ENCODE data around the gene ZFP92. TPM values are rescaled to one million over a fixed set of nuclear protein-coding genes. Genes with fewer than 3 reads are reported as not detected.

The ZFP92 gene
- total and polyA plus RNA-seq, 3 donors from 2014 or later, result 2.1 to 3.4 (median 2.2) TPM

DNA sequence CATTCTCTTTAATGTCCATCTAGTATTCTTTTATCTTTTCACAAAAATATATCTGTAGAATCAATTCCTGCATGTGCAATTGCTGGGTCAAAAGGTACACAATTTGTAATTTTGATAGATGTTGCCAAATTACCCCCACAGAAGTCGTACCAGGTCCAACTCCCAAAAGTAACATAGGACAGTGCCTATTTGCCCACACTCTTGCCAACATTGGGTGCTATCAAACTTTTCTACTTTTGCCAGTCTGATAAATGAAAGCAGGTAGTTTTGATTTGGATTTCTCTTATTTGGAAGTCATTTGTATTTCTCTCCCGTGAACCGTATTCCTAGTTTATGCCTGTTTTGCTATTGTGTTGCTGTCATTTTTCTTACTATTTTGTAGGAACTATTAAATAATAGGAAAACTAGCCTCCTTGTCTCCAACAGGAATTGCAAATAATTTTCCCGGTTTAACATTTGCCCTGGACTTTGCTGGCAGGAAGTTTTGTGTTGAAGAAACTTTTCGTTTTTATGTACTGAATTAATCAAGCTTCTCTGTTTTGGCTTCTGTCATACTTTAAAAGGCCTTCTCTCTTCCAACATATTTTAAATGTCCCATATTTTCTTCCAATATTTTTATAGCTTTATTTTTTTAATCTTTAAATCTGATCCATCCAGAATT lies 44.3 kb upstream of the ZFP92 start:
- 56 to 60% methylated on average over 5 of the region's 5 CpGs for WGBS, 2 donors
- H3K27me3 ChIP-seq, result no peaks in the 10 kb centered on the region
- intact Hi-C loops (cut with DNase I; ENCODE audit: low total_unique reads), result no loop called here
- H3K27ac ChIP-seq, result no peak overlapping the region
- H3K36me3 ChIP-seq (ENCODE audit: low read depth, missing control alignments), result no peaks in the 10 kb centered on the region
- no peaks in the 10 kb centered on the region for H3K9me3 ChIP-seq
- peaks cover 6% of the 10 kb centered on the region for H3K4me1 ChIP-seq
- no peak for TF ChIP-seq POLR2A (IDR thresholded peaks at IDR 0.05)
- TF ChIP-seq, protein P1, sequence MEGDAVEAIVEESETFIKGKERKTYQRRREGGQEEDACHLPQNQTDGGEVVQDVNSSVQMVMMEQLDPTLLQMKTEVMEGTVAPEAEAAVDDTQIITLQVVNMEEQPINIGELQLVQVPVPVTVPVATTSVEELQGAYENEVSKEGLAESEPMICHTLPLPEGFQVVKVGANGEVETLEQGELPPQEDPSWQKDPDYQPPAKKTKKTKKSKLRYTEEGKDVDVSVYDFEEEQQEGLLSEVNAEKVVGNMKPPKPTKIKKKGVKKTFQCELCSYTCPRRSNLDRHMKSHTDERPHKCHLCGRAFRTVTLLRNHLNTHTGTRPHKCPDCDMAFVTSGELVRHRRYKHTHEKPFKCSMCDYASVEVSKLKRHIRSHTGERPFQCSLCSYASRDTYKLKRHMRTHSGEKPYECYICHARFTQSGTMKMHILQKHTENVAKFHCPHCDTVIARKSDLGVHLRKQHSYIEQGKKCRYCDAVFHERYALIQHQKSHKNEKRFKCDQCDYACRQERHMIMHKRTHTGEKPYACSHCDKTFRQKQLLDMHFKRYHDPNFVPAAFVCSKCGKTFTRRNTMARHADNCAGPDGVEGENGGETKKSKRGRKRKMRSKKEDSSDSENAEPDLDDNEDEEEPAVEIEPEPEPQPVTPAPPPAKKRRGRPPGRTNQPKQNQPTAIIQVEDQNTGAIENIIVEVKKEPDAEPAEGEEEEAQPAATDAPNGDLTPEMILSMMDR (IDR thresholded peaks at IDR 0.05), result no peak
- no peak for DNase-seq
- no peak overlapping the region for H3K4me3 ChIP-seq

DNA sequence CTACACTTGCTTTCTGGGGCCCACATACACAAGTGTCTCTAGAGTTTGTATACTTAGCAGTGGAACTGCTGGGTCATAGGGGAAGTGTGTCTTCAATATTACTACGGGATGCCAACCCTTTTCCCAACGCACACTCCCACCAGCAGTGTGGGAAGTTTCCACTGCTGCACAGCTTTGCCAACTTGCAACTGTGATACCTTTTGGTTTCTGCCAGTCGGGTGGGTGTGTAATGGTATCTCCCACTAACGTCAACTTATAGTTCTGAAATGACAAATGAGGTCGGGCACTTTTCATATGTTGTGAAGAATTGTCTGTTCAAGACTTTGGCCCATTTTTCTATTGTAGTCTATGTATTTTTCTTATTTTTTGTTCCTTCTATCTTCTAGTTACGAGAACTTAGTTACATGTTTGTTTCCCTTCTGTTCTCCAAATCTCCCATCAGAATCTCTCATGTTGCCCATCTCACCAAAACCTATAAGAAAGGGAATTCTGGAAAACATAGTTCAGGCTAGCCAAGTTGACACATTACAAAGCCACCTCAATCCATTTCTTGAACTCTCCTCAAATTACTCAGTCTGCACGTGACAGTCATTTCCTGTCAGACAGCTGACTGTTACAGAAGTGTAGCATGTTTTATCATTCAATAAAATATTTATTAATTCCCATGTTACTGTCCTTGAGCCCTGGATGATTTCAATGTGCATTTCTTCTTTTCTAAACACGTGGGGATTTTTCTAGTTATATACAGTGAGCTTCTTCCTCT lies 40.8 kb upstream of the ZFP92 start:
- intact Hi-C loops (cut with DNase I; ENCODE audit: low total_unique reads), result no loop called here
- Histone ChIP-seq H3K27me3 (no peaks in the 10 kb centered on the region), H3K27ac (peak overlapping the region in 1 of 2 donors; percentile 45), H3K36me3 (ENCODE audit: low read depth, missing control alignments) (no peaks in the 10 kb centered on the region), H3K4me1 (peaks cover 6% of the 10 kb centered on the region), H3K9me3 (no peaks in the 10 kb centered on the region), H3K4me3 (no peak overlapping the region)
- DNase-seq, result no peak
- 50 to 66% methylated on average over 7 to 8 of the region's 8 CpGs for WGBS, 2 donors
- TF ChIP-seq, protein P1 (IDR thresholded peaks at IDR 0.05), result no peak
- TF ChIP-seq POLR2A (IDR thresholded peaks at IDR 0.05), result no peak

DNA sequence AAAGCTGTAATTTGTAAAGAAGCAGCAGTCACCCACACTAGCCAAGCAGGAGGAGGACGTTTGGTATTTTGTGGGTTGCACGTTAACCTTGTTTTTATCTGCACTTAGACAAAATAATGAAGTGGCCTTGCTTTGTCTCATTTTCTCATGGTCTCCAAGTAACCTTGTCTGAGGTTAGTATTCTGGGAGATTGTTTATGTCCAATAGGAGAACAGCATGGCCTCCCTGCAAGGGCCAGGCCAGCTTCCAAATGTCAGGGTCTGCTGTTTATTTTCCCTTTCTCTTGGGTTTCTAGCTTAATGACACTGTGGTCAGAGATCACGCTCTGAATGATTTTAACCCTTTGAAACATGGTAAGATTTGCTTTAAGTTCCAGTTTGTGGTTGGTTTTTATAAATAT lies 40.0 kb upstream of the ZFP92 start:
- Histone ChIP-seq H3K27ac (peak overlapping the region in 1 of 2 donors; percentile 45), H3K9me3 (no peaks in the 10 kb centered on the region), H3K27me3 (no peaks in the 10 kb centered on the region), H3K36me3 (ENCODE audit: low read depth, missing control alignments) (no peaks in the 10 kb centered on the region), H3K4me1 (peaks cover 6% of the 10 kb centered on the region), H3K4me3 (no peak overlapping the region)
- TF ChIP-seq, protein P1 (IDR thresholded peaks at IDR 0.05), result no peak
- TF ChIP-seq POLR2A (IDR thresholded peaks at IDR 0.05), result no peak
- DNase-seq, result no peak
- 25 to 29% methylated on average over 3 of the region's 3 CpGs for WGBS, 2 donors
- intact Hi-C loops (cut with DNase I; ENCODE audit: low total_unique reads), result no loop called here

DNA sequence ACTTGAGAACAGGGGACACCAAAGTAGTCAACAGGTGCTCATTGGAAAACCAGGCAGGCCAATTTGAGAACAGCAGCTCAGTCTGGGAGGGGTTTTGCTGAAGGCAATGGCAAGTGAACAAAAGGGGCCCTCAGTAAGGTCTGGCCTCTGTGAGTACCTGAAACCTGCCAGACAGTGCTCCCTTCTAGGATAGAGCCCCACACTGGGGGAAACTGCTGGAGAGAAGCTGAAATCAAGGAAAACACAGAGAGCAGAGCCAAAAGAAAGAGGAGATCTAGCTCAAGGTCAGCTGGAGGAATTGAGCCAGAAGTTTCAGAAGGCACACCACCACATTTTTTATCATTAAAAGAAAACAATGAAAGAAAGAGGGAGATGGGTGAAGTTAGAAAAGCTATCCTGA lies 38.3 kb upstream of the ZFP92 start:
- no peak for DNase-seq
- Histone ChIP-seq H3K36me3 (ENCODE audit: low read depth, missing control alignments) (no peaks in the 10 kb centered on the region), H3K4me3 (no peak overlapping the region), H3K27me3 (no peaks in the 10 kb centered on the region), H3K9me3 (no peaks in the 10 kb centered on the region), H3K4me1 (peaks cover 6% of the 10 kb centered on the region), H3K27ac (peak overlapping the region in 1 of 2 donors; percentile 24)
- TF ChIP-seq, protein P1 (IDR thresholded peaks at IDR 0.05), result no peak
- no peak for TF ChIP-seq POLR2A (IDR thresholded peaks at IDR 0.05)
- intact Hi-C loops (cut with DNase I; ENCODE audit: low total_unique reads), result no loop called here

Measured in testis (tissue), 3 donors.